Myocyte (in vitro differentiated cells): ENCODE results near the gene PRTN3. TPM values are rescaled to one million over a fixed set of nuclear protein-coding genes. Genes with fewer than 3 reads are reported as not detected.
"Not testable (repeated sequence)": the region's sequence is repeated elsewhere in the genome, so short reads cannot be mapped to it uniquely, and the experiment has no call there.

ENCODE experiments used
- DNase-seq: peaks from one replicate; pipeline ENCODE4 v3.0.0-alpha.2; 2012; ENCODE audit warnings: low read depth
- total RNA-seq: library from RNA; depleted of rRNA; stranded (reverse); fragments of >200 nt; gene quantifications from 2 replicates; pipeline ENCODE4 v1.2.3, GENCODE V29; 2014

PRTN3 gene
- total RNA-seq, 1 donor from 2014 or later = not detected

- no peak for DNase-seq
These were observed 2.5 kb downstream of the PRTN3 start for GRCh38 chr19:843180-843835.

- no peak for DNase-seq
These were observed 3.2 kb downstream of the PRTN3 start for GRCh38 chr19:843836-844545.

- DNase-seq = no peak
These were observed 3.8 kb downstream of the PRTN3 start for GRCh38 chr19:844546-844971.

- no peak for DNase-seq
These were observed 5.1 kb downstream of the PRTN3 start for GRCh38 chr19:845707-846521.

GRCh38 chr19:848386-848921 lies 7.7 kb downstream of the PRTN3 start:
- DNase-seq = no peak

- not testable (repeated sequence) for DNase-seq
These were observed 8.4 kb downstream of the PRTN3 start for GRCh38 chr19:849195-849594.

GRCh38 chr19:850221-850978 lies 9.6 kb downstream of the PRTN3 start:
- peak; percentile 85 for DNase-seq

- DNase-seq = no peak
These were observed 10.2 kb downstream of the PRTN3 start for GRCh38 chr19:850979-851335.

GRCh38 chr19:852136-853013 lies 11.6 kb downstream of the PRTN3 start, which contains the start of gene ELANE:
TSS of gene ELANE (plus strand) at chr19:852303. CDS start at chr19:852329, 26 bp downstream.
- no peak for DNase-seq

GRCh38 chr19:853014-853585 lies 12.3 kb downstream of the PRTN3 start:
- no peak for DNase-seq

GRCh38 chr19:853614-854220 lies 12.9 kb downstream of the PRTN3 start:
- not testable (repeated sequence) for DNase-seq

- no peak for DNase-seq
These were observed 13.8 kb downstream of the PRTN3 start for GRCh38 chr19:854549-854948.

GRCh38 chr19:855142-855541 lies 14.3 kb downstream of the PRTN3 start:
- DNase-seq = no peak

- no peak for DNase-seq
These were observed 14.8 kb downstream of the PRTN3 start for GRCh38 chr19:855566-856120.

GRCh38 chr19:858284-858683 lies 17.5 kb downstream of the PRTN3 start:
- DNase-seq = no peak

GRCh38 chr19:858868-859843 lies 18.4 kb downstream of the PRTN3 start, which contains the start of gene CFD:
TSS of gene CFD (plus strand) at chr19:859664. CDS start at chr19:859690, 26 bp downstream.
- DNase-seq = no peak

- DNase-seq = no peak
These were observed 20.4 kb downstream of the PRTN3 start for GRCh38 chr19:861141-861755.
